HG02884 (cell line): ENCODE data around the gene SLC34A3.

Experiments used
- ATAC-seq: cut with Tn5 transposase; IDR thresholded peaks from one replicate; pipeline ENCODE4 v1.9.1; 2021; ENCODE audit warnings: mild to moderate bottlenecking, moderate library complexity; ENCODE audit not compliant: unreplicated experiment

Gene SLC34A3

GRCh38 chr9:137217276-137218211 lies 13.2 kb upstream of the SLC34A3 start:
- ATAC-seq, result no peak

GRCh38 chr9:137218212-137218753 lies 12.4 kb upstream of the SLC34A3 start:
- no peak for ATAC-seq

GRCh38 chr9:137218754-137219271 lies 11.9 kb upstream of the SLC34A3 start:
- no peak for ATAC-seq

- ATAC-seq, result no peak
Observed at GRCh38 chr9:137219757-137220316, 10.9 kb upstream of the SLC34A3 start.

- no peak for ATAC-seq
Observed at GRCh38 chr9:137220317-137221094, 10.2 kb upstream of the SLC34A3 start.

GRCh38 chr9:137221095-137221505 lies 9.6 kb upstream of the SLC34A3 start:
- ATAC-seq, result no peak

GRCh38 chr9:137221506-137222111 lies 9.1 kb upstream of the SLC34A3 start:
- ATAC-seq, result no peak

- no peak for ATAC-seq
Observed at GRCh38 chr9:137222190-137223077, 8.3 kb upstream of the SLC34A3 start, which contains the start of gene RNF208. RNF208 (minus strand) TSS chr9:137222240; CDS start chr9:137221212, 1,028 bp downstream.

GRCh38 chr9:137223078-137223970 lies 7.4 kb upstream of the SLC34A3 start:
- peak; percentile 70 for ATAC-seq

GRCh38 chr9:137224830-137225694 lies 5.6 kb upstream of the SLC34A3 start, which contains the start of gene CYSRT1:
CYSRT1 (plus strand) TSS chr9:137225174; CDS start chr9:137225622, 448 bp downstream.
- ATAC-seq, result no peak

- ATAC-seq, result no peak
Observed at GRCh38 chr9:137225699-137226331, 4.9 kb upstream of the SLC34A3 start.

GRCh38 chr9:137226338-137227053 lies 4.2 kb upstream of the SLC34A3 start:
- no peak for ATAC-seq

- ATAC-seq, result no peak
Observed at GRCh38 chr9:137227054-137227852, 3.4 kb upstream of the SLC34A3 start, which contains the start of gene RNF224. RNF224 (plus strand) TSS chr9:137227502; CDS start chr9:137228336, 834 bp downstream.

- ATAC-seq, result no peak
Observed at GRCh38 chr9:137227853-137228505, 2.7 kb upstream of the SLC34A3 start.

- no peak for ATAC-seq
Observed at GRCh38 chr9:137228506-137228967, 2.2 kb upstream of the SLC34A3 start.
